ENCODE data around the gene SMAD4. TPM values are rescaled to one million over a fixed set of nuclear protein-coding genes. Genes with fewer than 3 reads are reported as not detected.

Gene SMAD4
- polyA plus RNA-seq, 1 donor (not counting 4 experiments of a cell fraction or from before 2014, with no cell fraction given): 68.2 TPM

- TF ChIP-seq CTCF (optimal IDR thresholded peaks at IDR 0.05 in 1 of 3, IDR thresholded peaks at IDR 0.05 in 1 of 3, conservative IDR thresholded peaks at IDR 0.05 in 1 of 3; ENCODE audit: extremely low read depth in 1 of 3, insufficient read depth in 2 of 3, low read length in 3 of 3) (no peak), EZH2 (IDR thresholded peaks at IDR 0.05; ENCODE audit: low read length) (no peak)
- FAIRE-seq: no peak
- dilution Hi-C loops (cut with MboI; ENCODE audit: extremely low pct_ligation_motif_present, low sequenced_read_pairs): no loop called here
- no peak overlapping the region for H3K4me3 ChIP-seq (ENCODE audit: control insufficient read depth in 2 of 3, extremely low read depth in 1 of 3, insufficient read depth in 2 of 3, low read depth in 1 of 3, low read length in 3 of 3)
- H3K4me2 ChIP-seq (ENCODE audit: control insufficient read depth, extremely low read depth, insufficient read depth, low read depth, low read length): no peak overlapping the region
- no peaks in the 10 kb centered on the region for H3K79me2 ChIP-seq (ENCODE audit: control insufficient read depth, insufficient read depth, low read length)
- H3K27me3 ChIP-seq (ENCODE audit: control insufficient read depth, extremely low read depth, insufficient read depth, low read length): no peaks in the 10 kb centered on the region
- H3K9me1 ChIP-seq (ENCODE audit: control insufficient read depth, extremely low read depth, insufficient read depth, low read length): no peaks in the 10 kb centered on the region
- H3K36me3 ChIP-seq (ENCODE audit: control insufficient read depth in 2 of 2, extremely low read depth in 1 of 2, insufficient read depth in 2 of 2, low read length in 2 of 2): no peaks in the 10 kb centered on the region
- H3K4me1 ChIP-seq (ENCODE audit: control insufficient read depth, extremely low read depth, insufficient read depth, low read length): no peaks in the 10 kb centered on the region
- no peak overlapping the region for H3K9ac ChIP-seq (ENCODE audit: control insufficient read depth, extremely low read depth, insufficient read depth, low read length)
- no peak for DNase-seq (ENCODE audit: low read depth, low spot score)
- H3K27ac ChIP-seq (ENCODE audit: control insufficient read depth, insufficient read depth, low read length): no peak overlapping the region
- no peaks in the 10 kb centered on the region for H4K20me1 ChIP-seq (ENCODE audit: control insufficient read depth, extremely low read depth, insufficient read depth, low read length)
- H2AFZ ChIP-seq (ENCODE audit: control insufficient read depth, low read length): no peak overlapping the region
- no peaks in the 10 kb centered on the region for H3K9me3 ChIP-seq (ENCODE audit: control insufficient read depth, low read depth, low read length)
Measured at GRCh38 chr18:51097021-51097822, 67.2 kb downstream of the SMAD4 start.

GRCh38 chr18:51098082-51098481, 68.1 kb downstream of the SMAD4 start:
- dilution Hi-C loops (cut with MboI; ENCODE audit: extremely low pct_ligation_motif_present, low sequenced_read_pairs): no loop called here
- TF ChIP-seq CTCF (optimal IDR thresholded peaks at IDR 0.05 in 1 of 3, IDR thresholded peaks at IDR 0.05 in 1 of 3, conservative IDR thresholded peaks at IDR 0.05 in 1 of 3; ENCODE audit: extremely low read depth in 1 of 3, insufficient read depth in 2 of 3, low read length in 3 of 3) (no peak), EZH2 (IDR thresholded peaks at IDR 0.05; ENCODE audit: low read length) (no peak)
- Histone ChIP-seq H3K79me2 (ENCODE audit: control insufficient read depth, insufficient read depth, low read length) (no peaks in the 10 kb centered on the region), H3K36me3 (ENCODE audit: control insufficient read depth in 2 of 2, extremely low read depth in 1 of 2, insufficient read depth in 2 of 2, low read length in 2 of 2) (no peaks in the 10 kb centered on the region), H3K4me2 (ENCODE audit: control insufficient read depth, extremely low read depth, insufficient read depth, low read depth, low read length) (no peak overlapping the region), H3K9ac (ENCODE audit: control insufficient read depth, extremely low read depth, insufficient read depth, low read length) (no peak overlapping the region), H3K4me1 (ENCODE audit: control insufficient read depth, extremely low read depth, insufficient read depth, low read length) (no peaks in the 10 kb centered on the region), H2AFZ (ENCODE audit: control insufficient read depth, low read length) (no peak overlapping the region), H4K20me1 (ENCODE audit: control insufficient read depth, extremely low read depth, insufficient read depth, low read length) (no peaks in the 10 kb centered on the region), H3K9me3 (ENCODE audit: control insufficient read depth, low read depth, low read length) (no peaks in the 10 kb centered on the region), H3K9me1 (ENCODE audit: control insufficient read depth, extremely low read depth, insufficient read depth, low read length) (no peaks in the 10 kb centered on the region), H3K27me3 (ENCODE audit: control insufficient read depth, extremely low read depth, insufficient read depth, low read length) (no peaks in the 10 kb centered on the region), H3K4me3 (ENCODE audit: control insufficient read depth in 2 of 3, extremely low read depth in 1 of 3, insufficient read depth in 2 of 3, low read depth in 1 of 3, low read length in 3 of 3) (no peak overlapping the region), H3K27ac (ENCODE audit: control insufficient read depth, insufficient read depth, low read length) (no peak overlapping the region)
- FAIRE-seq (no peak), DNase-seq (ENCODE audit: low read depth, low spot score) (no peak)
